Lower lobe of right lung (tissue), 2 donors: ENCODE measurements around the gene ORM2. TPM values are rescaled to one million over a fixed set of nuclear protein-coding genes. Genes with fewer than 3 reads are reported as not detected.

Experiments used
- ATAC-seq, 2 donors: fragments of 200-7000 bp; cut with Tn5 transposase; one replicate each; pipeline ENCODE4 v1.9.1; 2020 to 2022; ENCODE audit warnings: mild to moderate bottlenecking in 2 of 2, moderate library complexity in 2 of 2
- DNase-seq: peaks from one replicate; pipeline ENCODE4 v3.0.0-alpha.2; 2020
- H3K27ac ChIP-seq: fragments of 200-600 bp; one replicate; pipeline ENCODE4 v1.8.0; 2022
- H3K27me3 ChIP-seq: fragments of 200-600 bp; one replicate; pipeline ENCODE4 v1.8.0; 2022; ENCODE audit warnings: low read depth
- H3K36me3 ChIP-seq: fragments of 200-600 bp; one replicate; pipeline ENCODE4 v1.8.0; 2022; ENCODE audit warnings: mild to moderate bottlenecking
- H3K4me1 ChIP-seq: fragments of 200-600 bp; one replicate; pipeline ENCODE4 v1.8.0; 2022
- H3K4me3 ChIP-seq: fragments of 200-600 bp; one replicate; pipeline ENCODE4 v1.8.0; 2022; ENCODE audit warnings: mild to moderate bottlenecking
- H3K9me3 ChIP-seq: fragments of 200-600 bp; one replicate; pipeline ENCODE4 v1.8.0; 2022
- intact Hi-C: fragments of 100-400 bp; cut with DNase I; formaldehyde crosslinking; loops from one replicate; pipeline ENCODE4 v1.11.0; 2022
- total RNA-seq: library from RNA; stranded (reverse); fragmentation: NEBNext Ultra II Directional; extraction: Animal tissue kit (Norgen Biotek cat#: 25700); gene quantifications from one replicate; pipeline ENCODE4 v1.2.1, GENCODE V29; 2021
- TF ChIP-seq, protein P1 (sequence below): fragments of 200-600 bp; IDR thresholded peaks from one replicate; pipeline ENCODE4 v1.8.0; 2022; ENCODE audit warnings: antibody characterized with exemption, mild to moderate bottlenecking
- donor health status: DM: no; HTN: yes; CAD: no; lungs with severe emphysema.

ORM2 gene
- total RNA-seq, 1 donor from 2014 or later = 3.1 TPM

GRCh38 chr9:114334490-114334889 lies 4.8 kb downstream of the ORM2 start:
- DNase-seq (no peak), ATAC-seq (no peak)
- no peaks in the 10 kb centered on the region for H3K27me3 ChIP-seq
- H3K27ac ChIP-seq = no peak overlapping the region
- TF ChIP-seq, protein P1, sequence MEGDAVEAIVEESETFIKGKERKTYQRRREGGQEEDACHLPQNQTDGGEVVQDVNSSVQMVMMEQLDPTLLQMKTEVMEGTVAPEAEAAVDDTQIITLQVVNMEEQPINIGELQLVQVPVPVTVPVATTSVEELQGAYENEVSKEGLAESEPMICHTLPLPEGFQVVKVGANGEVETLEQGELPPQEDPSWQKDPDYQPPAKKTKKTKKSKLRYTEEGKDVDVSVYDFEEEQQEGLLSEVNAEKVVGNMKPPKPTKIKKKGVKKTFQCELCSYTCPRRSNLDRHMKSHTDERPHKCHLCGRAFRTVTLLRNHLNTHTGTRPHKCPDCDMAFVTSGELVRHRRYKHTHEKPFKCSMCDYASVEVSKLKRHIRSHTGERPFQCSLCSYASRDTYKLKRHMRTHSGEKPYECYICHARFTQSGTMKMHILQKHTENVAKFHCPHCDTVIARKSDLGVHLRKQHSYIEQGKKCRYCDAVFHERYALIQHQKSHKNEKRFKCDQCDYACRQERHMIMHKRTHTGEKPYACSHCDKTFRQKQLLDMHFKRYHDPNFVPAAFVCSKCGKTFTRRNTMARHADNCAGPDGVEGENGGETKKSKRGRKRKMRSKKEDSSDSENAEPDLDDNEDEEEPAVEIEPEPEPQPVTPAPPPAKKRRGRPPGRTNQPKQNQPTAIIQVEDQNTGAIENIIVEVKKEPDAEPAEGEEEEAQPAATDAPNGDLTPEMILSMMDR = no peak
- peaks cover 46% of the 10 kb centered on the region for H3K36me3 ChIP-seq
- no peak overlapping the region for H3K4me3 ChIP-seq
- no peaks in the 10 kb centered on the region for H3K9me3 ChIP-seq
- intact Hi-C loops = no loop called here
- H3K4me1 ChIP-seq = no peaks in the 10 kb centered on the region

DNA sequence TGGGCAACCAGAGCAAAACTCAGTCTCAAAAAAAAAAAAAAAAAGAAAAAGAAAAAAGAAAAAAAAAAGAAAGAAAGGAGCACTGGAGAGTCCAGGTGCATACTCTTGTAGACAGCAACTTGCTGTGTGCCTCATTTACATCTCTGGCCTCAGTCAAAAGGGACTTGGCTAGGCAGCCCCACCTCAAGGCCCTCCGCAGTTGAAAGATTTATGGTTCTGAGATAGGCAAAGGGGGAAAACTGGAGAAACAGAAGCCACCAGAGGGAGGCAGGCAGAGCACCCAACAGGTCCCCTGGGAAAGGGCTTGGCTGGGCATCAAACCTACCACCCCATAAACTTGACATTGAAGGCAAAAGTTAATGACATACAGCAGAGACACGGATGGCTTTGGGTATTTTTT lies 6.1 kb downstream of the ORM2 start:
- Histone ChIP-seq H3K27ac (no peak overlapping the region), H3K9me3 (no peaks in the 10 kb centered on the region), H3K36me3 (peaks cover 59% of the 10 kb centered on the region), H3K4me3 (no peak overlapping the region), H3K4me1 (no peaks in the 10 kb centered on the region), H3K27me3 (no peaks in the 10 kb centered on the region)
- no peak for ATAC-seq
- TF ChIP-seq, protein P1 = no peak
- DNase-seq = no peak
- intact Hi-C loops = no loop called here

- peaks cover 63% of the 10 kb centered on the region for H3K36me3 ChIP-seq
- no peak overlapping the region for H3K4me3 ChIP-seq
- ATAC-seq = no peak
- TF ChIP-seq, protein P1 = no peak
- no peak overlapping the region for H3K27ac ChIP-seq
- DNase-seq = no peak
- no peaks in the 10 kb centered on the region for H3K9me3 ChIP-seq
- intact Hi-C loops = no loop called here
- H3K4me1 ChIP-seq = no peaks in the 10 kb centered on the region
- no peaks in the 10 kb centered on the region for H3K27me3 ChIP-seq
Measured at GRCh38 chr9:114336157-114336556, 6.5 kb downstream of the ORM2 start.

GRCh38 chr9:114336699-114337395 lies 7.2 kb downstream of the ORM2 start:
- Histone ChIP-seq H3K4me1 (no peaks in the 10 kb centered on the region), H3K27ac (no peak overlapping the region), H3K36me3 (peaks cover 70% of the 10 kb centered on the region), H3K27me3 (no peaks in the 10 kb centered on the region), H3K9me3 (no peaks in the 10 kb centered on the region), H3K4me3 (no peak overlapping the region)
- intact Hi-C loops = no loop called here
- ATAC-seq = no peak
- TF ChIP-seq, protein P1 = no peak
- DNase-seq = no peak

- H3K27me3 ChIP-seq = no peaks in the 10 kb centered on the region
- TF ChIP-seq, protein P1 = no peak
- H3K27ac ChIP-seq = no peak overlapping the region
- ATAC-seq = no peak
- H3K9me3 ChIP-seq = no peaks in the 10 kb centered on the region
- intact Hi-C loops = no loop called here
- no peak for DNase-seq
- H3K4me3 ChIP-seq = no peak overlapping the region
- peaks cover 83% of the 10 kb centered on the region for H3K36me3 ChIP-seq
- H3K4me1 ChIP-seq = no peaks in the 10 kb centered on the region
Measured at GRCh38 chr9:114338187-114338586, 8.5 kb downstream of the ORM2 start.
